HG03135 (cell line): Measurements from ENCODE around the gene GLOD4.
"Not testable (repeated sequence)": the region's sequence is repeated elsewhere in the genome, so short reads cannot be mapped to it uniquely, and the experiment has no call there.

ENCODE experiments used
- ATAC-seq: cut with Tn5 transposase; IDR thresholded peaks from one replicate; pipeline ENCODE4 v1.9.1; 2021; ENCODE audit warnings: mild to moderate bottlenecking, moderate library complexity; ENCODE audit not compliant: unreplicated experiment

GLOD4 gene

GRCh38 chr17:784143-784542 is 2.1 kb upstream of the GLOD4 start:
- ATAC-seq: no peak

GRCh38 chr17:778096-778495 is 4.0 kb downstream of the GLOD4 start:
- ATAC-seq: no peak

DNA sequence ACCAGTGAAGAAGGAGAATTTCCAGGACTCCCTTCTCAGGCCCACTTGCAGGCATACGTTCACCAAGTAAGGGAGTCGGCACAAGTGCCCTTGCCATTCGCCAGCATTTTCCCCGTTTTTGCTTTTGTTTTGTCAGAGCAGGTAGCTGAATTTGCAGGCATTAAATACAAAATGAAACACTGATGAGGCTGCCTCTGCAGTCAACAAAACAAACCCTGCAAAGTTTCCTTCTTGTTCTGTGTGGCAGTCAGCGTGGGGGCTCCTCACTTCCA is 7.8 kb downstream of the GLOD4 start:
- ATAC-seq: no peak

- no peak for ATAC-seq
Observed at GRCh38 chr17:773467-774312, 8.4 kb downstream of the GLOD4 start.

- ATAC-seq: no peak
Observed at GRCh38 chr17:773016-773415, 9.1 kb downstream of the GLOD4 start.

DNA sequence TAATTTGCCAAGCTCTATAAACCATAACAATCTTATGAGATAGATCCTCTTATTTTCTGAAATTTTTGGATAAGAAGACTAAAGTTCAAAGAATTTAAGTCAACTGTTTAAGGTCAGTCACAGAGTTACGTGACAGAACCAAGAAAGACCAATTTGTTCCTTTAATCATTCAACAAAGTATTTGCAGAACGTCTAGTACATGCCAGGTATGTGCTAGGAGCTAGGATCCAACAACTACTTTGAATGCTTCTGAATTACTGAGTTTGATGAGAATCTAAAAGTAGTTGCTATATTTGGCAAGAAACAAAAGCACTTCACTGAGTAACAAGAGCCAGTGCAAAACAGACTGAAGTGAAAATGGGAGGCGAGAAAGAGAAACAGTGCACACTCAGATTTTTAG is 15.0 kb downstream of the GLOD4 start:
- ATAC-seq: no peak

DNA sequence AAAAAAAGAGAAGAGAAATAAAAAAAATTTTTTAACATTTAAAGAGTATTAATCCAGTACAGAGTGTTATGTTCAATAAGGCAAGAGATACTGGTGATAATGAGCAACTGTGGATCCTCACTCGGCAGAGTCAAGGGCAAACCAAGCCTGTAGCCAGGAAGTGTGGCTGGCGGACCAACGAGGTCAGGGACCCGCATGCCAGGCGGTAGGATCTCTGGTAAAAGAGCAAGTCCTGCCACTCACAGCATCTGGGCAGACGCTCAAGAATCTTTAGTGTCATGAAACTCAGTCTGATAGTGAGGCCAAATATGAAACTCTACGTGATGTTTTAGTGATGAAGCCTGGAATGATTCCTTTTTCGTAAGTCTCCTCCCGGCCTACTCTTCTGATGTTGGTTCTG is 21.7 kb downstream of the GLOD4 start:
- ATAC-seq: no peak

DNA sequence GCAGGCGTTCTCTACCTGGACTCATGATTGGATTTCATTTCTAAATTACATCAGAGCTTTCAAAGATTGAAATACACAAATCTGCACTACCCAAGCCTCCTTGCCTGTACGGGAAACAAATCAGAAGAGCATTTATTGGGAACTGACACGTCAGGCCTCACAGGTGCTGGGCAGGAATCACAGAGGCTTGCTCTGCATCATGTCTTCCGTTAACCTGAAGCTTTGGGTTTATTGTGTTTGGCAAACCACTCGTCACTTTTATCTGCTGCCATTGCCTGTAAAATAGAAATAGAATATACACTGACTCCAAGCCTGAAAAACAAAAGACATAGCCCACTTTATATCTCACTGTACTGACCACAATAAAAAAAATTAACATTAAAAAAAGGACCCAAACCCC is 22.1 kb downstream of the GLOD4 start:
- ATAC-seq: no peak

DNA sequence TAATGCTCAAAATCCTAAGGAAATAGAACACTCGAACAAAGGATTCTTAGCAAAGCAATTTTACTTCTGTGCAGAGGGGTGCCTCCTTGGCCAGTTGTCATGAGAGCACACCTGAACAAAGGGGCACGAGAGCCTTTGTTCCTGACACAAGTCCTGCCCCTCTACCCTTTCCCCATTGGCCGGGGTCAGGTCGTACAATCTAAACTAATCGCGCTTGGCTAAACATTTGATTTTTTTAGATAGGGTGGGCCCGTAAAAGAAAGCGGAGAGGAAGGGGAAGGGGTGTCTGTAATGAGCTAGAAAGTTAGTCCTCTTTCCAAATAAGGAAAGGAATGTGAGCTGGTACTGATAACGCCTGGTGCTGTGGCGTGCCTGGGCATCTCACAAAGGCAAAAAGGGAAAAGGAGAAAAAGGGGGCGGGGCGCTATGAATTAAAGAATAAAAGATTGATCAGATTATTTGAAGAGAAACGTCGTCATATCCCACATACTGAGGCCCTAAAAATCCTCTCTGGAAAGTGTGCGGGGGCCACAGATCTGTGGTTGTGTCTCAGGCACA is 26.0 kb downstream of the GLOD4 start:
- ATAC-seq: not testable (repeated sequence)

DNA sequence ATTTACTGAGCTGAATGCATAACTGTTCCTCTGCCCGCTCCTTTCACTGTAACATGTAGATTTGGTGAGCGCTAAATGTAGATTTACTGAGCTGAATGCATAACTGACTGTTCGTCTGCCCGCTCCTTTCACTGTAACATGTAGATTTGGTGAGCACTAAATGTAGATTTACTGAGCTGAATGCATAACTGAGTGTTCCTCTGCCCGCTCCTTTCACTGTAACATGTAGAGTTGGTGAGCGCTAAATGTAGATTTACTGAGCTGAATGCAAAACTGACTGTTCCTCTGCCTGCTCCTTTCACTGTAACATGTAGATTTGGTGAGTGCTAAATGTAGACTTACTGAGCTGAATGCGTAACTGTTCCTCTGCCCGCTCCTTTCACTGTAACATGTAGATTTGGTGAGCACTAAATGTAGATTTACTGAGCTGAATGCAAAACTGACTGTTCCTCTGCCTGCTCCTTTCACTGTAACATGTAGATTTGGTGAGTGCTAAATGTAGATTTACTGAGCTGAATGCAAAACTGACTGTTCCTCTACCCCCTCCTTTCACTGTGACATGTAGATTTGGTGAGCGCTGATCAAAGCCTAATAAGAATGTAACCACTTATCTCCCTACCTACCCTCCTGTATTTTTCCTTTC is 26.6 kb downstream of the GLOD4 start:
- not testable (repeated sequence) for ATAC-seq

DNA sequence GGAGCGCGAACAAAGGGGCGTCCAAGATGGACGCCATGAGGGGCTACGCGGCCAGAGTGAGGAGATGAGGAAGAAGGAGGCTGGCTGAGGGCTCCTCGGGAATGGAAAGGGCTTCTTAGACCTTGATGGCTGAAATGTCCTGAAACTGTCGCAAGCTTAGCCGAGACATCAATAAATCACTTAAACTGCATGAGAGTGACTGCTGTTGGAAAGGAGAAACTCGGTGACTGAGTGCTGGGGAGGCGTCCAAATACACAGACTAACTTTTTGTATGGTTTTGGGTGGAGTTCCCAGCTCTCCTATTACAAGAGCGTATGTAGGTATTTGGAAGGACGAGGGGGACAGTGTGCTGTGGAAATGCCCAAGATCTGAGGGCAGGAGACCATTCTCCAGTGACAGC is 28.7 kb downstream of the GLOD4 start:
- ATAC-seq: no peak

- ATAC-seq: peak; percentile 4
Observed at GRCh38 chr17:752620-753219, 29.4 kb downstream of the GLOD4 start.

DNA sequence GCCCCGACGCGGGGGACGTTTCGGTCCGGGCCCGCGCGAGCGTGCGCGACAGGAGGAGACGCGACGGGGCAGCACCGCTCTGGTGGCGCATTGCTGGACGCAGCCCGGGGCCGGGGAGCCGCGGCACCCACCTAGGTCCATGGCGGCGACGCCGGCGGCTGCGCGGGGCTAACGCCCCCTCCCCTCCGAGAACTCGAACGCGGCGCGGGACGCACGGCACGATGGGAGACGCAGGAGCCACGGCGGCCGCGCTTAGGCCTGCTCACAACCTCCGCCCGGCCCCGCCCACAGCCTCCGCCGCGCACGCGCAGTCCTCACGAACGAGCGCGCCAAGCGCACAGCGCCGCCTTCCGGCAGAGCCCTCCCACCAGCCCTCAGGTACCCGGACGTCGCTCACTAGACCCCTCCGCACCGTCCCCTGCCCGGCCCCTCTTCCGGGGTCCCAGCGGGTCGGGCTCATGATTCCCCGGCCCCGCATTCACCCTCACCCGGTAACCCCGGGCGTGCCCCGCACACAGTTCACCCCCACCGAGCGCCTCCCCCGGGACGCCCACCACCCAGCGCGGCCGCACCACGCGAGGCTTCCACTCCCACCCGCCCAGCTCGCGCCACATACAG is 30.0 kb downstream of the GLOD4 start, which contains the start of gene GEMIN4:
Gene GEMIN4, minus strand, starts transcription at position 263 of the 618 bp plus-strand sequence. Its CDS starts 122 bp downstream, at position 141.
- peak; percentile 79 for ATAC-seq

DNA sequence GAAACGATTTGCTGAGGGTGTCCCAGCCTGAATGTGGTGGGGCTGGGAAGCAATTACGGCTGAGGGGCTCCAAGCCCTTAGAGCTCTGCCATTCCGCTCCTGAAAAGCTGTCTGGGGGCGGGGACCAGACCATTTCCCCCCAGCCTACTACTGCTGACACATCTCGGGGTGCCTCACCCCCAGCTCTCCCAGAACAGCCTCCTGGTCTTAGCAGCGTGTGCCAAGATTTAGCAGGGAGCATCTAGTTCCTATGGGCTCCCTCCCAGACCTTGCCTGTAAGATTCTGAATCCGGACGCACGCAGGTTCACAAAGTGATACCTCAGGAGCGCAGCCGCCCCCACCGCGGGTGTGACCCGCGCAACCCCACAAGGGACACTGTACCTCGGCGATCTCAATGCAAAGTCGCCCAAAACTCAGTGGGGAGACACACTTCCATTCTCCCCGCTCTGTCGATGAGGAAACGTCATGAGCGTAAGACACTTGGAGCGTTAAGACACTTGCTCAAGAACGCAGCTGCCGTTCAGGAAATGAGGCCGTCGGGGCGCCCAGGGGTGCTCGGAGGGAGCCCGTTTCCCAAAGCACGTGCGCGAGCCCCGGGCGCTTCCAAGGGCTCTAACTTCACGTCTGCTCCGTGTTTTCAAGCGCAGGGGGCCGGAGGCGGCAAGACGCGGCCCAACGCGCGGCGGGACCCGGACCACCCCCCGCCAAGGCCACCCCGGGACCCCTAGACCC is 30.6 kb downstream of the GLOD4 start:
- peak; percentile 41 for ATAC-seq

DNA sequence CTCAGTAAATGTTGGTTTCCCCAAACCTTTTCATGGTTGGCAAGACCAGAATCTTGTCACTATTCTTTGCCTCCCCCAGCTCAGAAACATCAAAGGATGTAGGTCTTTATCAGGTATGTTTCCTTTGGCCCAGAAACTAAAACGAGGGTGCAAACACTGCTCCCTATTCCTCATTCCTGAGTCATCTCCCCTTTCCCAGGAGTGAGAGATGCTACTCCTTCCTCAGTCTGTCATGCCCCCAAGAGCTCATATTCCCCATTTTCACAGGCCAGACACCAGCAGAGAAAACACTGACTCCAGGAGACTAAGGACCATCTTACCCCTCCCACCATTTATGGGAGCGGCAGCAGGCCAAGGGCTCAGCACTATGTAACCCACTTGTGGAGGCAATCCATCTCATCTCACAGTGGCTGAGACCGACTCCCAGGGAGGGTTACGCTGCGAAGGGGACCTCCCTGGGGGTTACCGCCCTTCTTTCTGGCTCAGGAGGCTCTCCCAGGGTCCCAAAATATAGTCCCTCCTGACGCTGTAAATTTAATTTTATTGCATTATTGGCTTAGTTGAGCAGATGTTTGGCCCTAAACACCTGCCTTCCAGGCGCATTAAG is 31.5 kb downstream of the GLOD4 start:
- no peak for ATAC-seq

- ATAC-seq: not testable (repeated sequence)
Observed at GRCh38 chr17:749359-749758, 32.7 kb downstream of the GLOD4 start.

GRCh38 chr17:748604-749003 is 33.5 kb downstream of the GLOD4 start:
- not testable (repeated sequence) for ATAC-seq

DNA sequence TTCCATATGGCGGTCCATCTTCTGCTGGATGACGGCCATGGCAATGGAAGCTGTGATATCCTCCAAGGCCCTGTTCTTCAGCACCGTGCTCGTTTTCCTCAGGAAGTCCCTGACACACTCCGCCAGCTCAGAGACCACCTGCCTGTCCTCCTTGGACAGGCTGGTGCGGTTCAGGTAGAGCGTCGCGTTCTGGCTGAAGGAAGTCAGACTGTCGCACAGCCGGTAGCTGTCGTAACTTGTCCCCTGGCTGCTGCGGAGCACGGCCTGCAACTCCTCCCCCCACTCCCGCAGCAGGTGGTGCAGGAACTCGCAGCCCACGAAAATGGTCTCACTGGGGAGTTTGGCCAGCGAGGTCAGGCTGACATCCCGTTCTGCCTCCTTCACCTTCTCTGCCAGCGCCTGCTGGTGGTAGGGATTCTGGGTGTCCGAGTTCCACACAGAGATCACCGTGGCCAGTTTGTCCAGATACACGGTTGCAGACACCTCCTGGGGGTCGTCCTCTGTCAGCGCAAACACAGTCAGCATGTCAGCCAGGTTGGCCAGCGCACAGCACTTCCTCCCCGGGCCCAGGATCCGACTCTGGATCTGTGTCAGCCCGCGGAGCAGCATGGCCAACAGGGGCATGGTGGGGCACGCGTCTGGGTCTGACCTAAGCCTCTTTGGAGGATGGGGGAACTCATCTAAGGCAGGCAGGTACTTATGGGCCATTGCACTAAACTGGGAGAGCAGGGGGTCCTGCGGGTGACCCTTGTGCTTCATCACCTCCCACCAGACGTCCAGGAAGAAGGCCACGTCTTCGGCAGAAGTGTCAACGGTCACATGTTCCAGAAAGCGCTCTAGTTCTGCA is 35.1 kb downstream of the GLOD4 start:
- ATAC-seq: no peak

- ATAC-seq: no peak
Observed at GRCh38 chr17:746181-746580, 35.9 kb downstream of the GLOD4 start.
